AG04450 (cell line): Measurements from ENCODE around the gene KLF9. TPM values are rescaled to one million over a fixed set of nuclear protein-coding genes. Genes with fewer than 3 reads are reported as not detected.

Experiments
- CTCF ChIA-PET: fragments of 300-600, 350-600 bp; formaldehyde crosslinking; extraction: SDS; loops from one replicate; lab custom pipeline; 2022; ENCODE audit warnings: antibody characterized with exemption, inconsistent platforms; lab: Charles Lee
- POLR2A ChIA-PET: fragments of 350-600 bp; formaldehyde crosslinking; extraction: SDS; loops from one replicate; lab custom pipeline; 2021; ENCODE audit warnings: antibody characterized with exemption, inconsistent platforms; lab: Yijun Ruan, JAX
- DNase-seq: peaks from one replicate; pipeline ENCODE4 v3.0.0-alpha.2; 2011; ENCODE audit warnings: low read depth, low spot score
- H3K27ac ChIP-seq: one replicate; pipeline ENCODE4 v1.5.1; 2012; ENCODE audit warnings: low read depth, low read length, control low read depth
- H3K27me3 ChIP-seq: one replicate; pipeline ENCODE4 v1.6.0; 2012; ENCODE audit warnings: low read length; ENCODE audit not compliant: control insufficient read depth, insufficient read depth
- H3K4me3 ChIP-seq: 2 replicates; pipeline ENCODE4 v1.5.1; 2011; ENCODE audit warnings: mild to moderate bottlenecking, low read depth, low read length, control low read depth
- H3K9me3 ChIP-seq: 2 replicates; pipeline ENCODE4 v1.5.1; 2012; ENCODE audit warnings: low read length; ENCODE audit not compliant: control insufficient read depth, insufficient read depth
- polyA plus RNA-seq: library from polyadenylated mRNA; depleted of rRNA; stranded (reverse); fragments of >200 nt; gene quantifications from 2 replicates; pipeline ENCODE4 v1.2.3, GENCODE V29; 2011
- TF ChIP-seq, protein P1 (sequence below): IDR thresholded peaks from 2 replicates; pipeline ENCODE4 v1.5.1; 2011; ENCODE audit warnings: low read depth, low read length, control low read depth, inconsistent platforms

The KLF9 gene
- polyA plus RNA-seq, 1 experiment: 14.9 TPM

DNA sequence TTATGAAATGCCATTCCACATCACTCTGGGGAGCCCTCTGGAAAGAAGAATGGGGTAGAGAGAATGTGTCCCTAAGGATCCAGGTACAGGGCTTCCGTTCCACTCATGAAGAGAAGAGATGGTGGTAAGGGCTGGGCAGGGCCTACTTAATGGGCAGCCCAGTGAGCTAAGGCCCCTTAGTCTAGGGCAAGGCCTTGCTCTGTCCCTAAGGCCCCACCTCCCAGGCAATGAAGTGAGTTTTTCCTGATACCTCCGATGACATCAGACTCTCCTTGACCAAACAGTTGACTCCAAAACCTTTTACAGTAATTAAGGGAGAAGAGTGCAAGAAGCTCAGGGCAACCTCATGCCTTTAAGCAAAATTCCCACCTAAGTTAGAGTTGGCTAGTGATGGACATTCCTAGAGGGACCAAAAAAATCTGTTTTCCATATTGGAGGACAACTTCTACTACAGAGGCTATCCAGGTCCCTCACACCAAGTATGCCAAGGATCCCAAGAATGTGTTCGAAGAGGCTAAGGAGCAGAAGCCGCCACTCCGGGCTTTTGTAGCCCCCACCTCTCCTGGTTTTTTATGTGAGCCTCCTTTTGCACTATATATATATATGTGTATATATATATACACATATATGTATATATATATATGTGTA is 5.9 kb downstream of the KLF9 start:
- CTCF ChIA-PET: interaction anchor here (0.6 to 3.5 kb wide), 3 partner anchors 10 to 198 kb away, joined by 3 to 14 read pairs (median 4); no protein-coding TSS in a partner anchor
- Histone ChIP-seq H3K27me3 (no peaks in the 10 kb centered on the region), H3K9me3 (no peaks in the 10 kb centered on the region; the same call in 1 of the 2 replicates), H3K27ac (no peak overlapping the region), H3K4me3 (no peak overlapping the region)
- TF ChIP-seq, protein P1, sequence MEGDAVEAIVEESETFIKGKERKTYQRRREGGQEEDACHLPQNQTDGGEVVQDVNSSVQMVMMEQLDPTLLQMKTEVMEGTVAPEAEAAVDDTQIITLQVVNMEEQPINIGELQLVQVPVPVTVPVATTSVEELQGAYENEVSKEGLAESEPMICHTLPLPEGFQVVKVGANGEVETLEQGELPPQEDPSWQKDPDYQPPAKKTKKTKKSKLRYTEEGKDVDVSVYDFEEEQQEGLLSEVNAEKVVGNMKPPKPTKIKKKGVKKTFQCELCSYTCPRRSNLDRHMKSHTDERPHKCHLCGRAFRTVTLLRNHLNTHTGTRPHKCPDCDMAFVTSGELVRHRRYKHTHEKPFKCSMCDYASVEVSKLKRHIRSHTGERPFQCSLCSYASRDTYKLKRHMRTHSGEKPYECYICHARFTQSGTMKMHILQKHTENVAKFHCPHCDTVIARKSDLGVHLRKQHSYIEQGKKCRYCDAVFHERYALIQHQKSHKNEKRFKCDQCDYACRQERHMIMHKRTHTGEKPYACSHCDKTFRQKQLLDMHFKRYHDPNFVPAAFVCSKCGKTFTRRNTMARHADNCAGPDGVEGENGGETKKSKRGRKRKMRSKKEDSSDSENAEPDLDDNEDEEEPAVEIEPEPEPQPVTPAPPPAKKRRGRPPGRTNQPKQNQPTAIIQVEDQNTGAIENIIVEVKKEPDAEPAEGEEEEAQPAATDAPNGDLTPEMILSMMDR: no peak
- no peak for DNase-seq
- POLR2A ChIA-PET: interaction anchor here (0.6 kb wide), 1 partner anchor 12 kb away, joined by 8 read pairs; no protein-coding TSS in a partner anchor

- ChIA-PET CTCF (interaction anchor here (1.4 to 3.5 kb wide), 4 partner anchors 12 to 196 kb away, joined by 4 to 14 read pairs (median 6); no protein-coding TSS in a partner anchor), POLR2A (interaction anchor here (0.6 to 1.2 kb wide), 2 partner anchors 12 to 194 kb away, joined by 3 to 6 read pairs; no protein-coding TSS in a partner anchor)
- Histone ChIP-seq H3K27ac (peak overlapping the region; percentile 98), H3K9me3 (no peaks in the 10 kb centered on the region), H3K4me3 (peak overlapping the region; percentile 27), H3K27me3 (no peaks in the 10 kb centered on the region)
- TF ChIP-seq, protein P1: no peak
- DNase-seq: peak; percentile 93
These were observed 7.4 kb downstream of the KLF9 start for GRCh38 chr9:70407081-70407503.

DNA sequence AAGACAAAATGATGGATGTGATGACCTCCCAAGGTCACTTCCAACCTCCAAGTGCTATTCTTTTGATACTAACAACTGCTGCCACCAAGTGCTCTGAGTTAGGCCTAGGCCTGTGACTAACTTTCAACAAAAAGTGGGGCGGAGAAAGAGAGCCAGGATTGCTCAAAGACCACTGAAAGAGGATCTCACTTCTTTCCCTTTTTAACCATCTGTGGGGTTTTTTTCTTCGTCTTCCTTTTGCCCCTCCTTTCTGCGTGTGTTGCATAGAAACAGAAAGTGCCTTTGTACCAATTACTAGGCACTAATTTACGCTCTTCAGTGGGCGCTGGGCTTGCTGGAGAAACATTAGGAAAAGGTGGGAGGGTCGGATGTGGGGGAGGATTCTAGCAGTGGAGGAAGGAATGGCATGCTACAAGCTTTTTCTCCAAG is 8.0 kb downstream of the KLF9 start:
- Histone ChIP-seq H3K9me3 (no peaks in the 10 kb centered on the region), H3K27ac (peak overlapping the region; percentile 98), H3K27me3 (no peaks in the 10 kb centered on the region), H3K4me3 (no peak overlapping the region)
- DNase-seq: no peak
- ChIA-PET POLR2A (interaction anchor here (0.6 to 1.2 kb wide), 2 partner anchors 12 to 194 kb away, joined by 3 to 6 read pairs; no protein-coding TSS in a partner anchor), CTCF (interaction anchor here (0.7 to 3.5 kb wide), 5 partner anchors 12 to 1349 kb away, joined by 4 to 14 read pairs (median 5); no protein-coding TSS in a partner anchor)
- TF ChIP-seq, protein P1: no peak

DNA sequence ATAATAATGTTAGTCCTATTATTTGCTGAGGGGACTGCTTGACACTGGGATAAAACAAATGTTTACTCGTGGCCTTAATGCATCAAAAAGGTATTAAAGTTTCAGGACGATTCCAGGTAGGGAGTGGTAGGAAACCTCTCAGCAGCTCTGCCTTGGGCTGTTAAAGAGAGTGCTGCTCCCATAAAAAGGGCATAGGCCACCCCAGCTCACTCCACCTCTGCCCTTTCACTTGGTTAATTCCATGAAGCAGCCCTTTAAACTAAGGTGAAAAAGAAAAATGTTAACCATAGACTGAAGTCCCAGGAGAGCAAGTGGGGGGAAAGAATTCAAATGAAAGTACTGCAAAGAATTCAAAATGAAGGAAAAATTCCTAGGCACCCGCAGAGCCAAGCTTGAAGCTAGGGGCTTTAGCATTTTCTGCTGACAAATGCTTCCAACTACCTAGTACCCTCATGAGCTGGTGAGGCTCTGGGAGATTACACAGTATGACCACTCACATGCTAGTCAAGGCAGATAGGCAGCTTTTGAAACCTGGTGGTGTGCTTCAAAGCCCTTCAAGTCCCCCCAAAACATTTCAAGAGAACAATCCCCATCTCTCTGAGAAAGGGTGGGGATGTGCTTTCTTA is 8.5 kb downstream of the KLF9 start:
- no peaks in the 10 kb centered on the region for H3K9me3 ChIP-seq
- ChIA-PET POLR2A (no interaction called here), CTCF (interaction anchor here (0.7 to 3.5 kb wide), 3 partner anchors 79 to 1349 kb away, joined by 4 to 14 read pairs (median 6); no protein-coding TSS in a partner anchor)
- H3K27ac ChIP-seq: peak overlapping the region; percentile 98
- no peaks in the 10 kb centered on the region for H3K27me3 ChIP-seq
- TF ChIP-seq, protein P1: no peak
- H3K4me3 ChIP-seq: no peak overlapping the region
- no peak for DNase-seq
